H9 (cell line): ENCODE data around the gene SRGN. TPM values are rescaled to one million over a fixed set of nuclear protein-coding genes. Genes with fewer than 3 reads are reported as not detected.

Source experiments
- DNase-seq: peaks from one replicate; pipeline ENCODE4 v3.0.0-alpha.2; 2017
- H2AFZ ChIP-seq: one replicate; pipeline ENCODE4 v1.6.1; 2013; ENCODE audit warnings: mild to moderate bottlenecking, low read length, control low read depth, moderate library complexity
- H2AK5ac ChIP-seq: 2 replicates; pipeline ENCODE4 v1.6.1; 2013; ENCODE audit warnings: low read length, control low read depth, mixed read lengths; ENCODE audit not compliant: insufficient read length
- H2BK120ac ChIP-seq: one replicate; pipeline ENCODE4 v1.6.1; 2013; ENCODE audit warnings: low read depth, mild to moderate bottlenecking, low read length, control low read depth, inconsistent platforms; ENCODE audit not compliant: poor library complexity, severe bottlenecking
- H2BK12ac ChIP-seq: 2 replicates; pipeline ENCODE4 v1.6.1; 2013; ENCODE audit warnings: low read length, control low read depth, mixed read lengths, low read depth; ENCODE audit not compliant: insufficient read length
- H2BK15ac ChIP-seq: 2 replicates; pipeline ENCODE4 v1.6.1; 2013; ENCODE audit warnings: low read depth, low read length, control low read depth
- H2BK20ac ChIP-seq: one replicate; pipeline ENCODE4 v1.6.1; 2013; ENCODE audit warnings: low read depth, mild to moderate bottlenecking, low read length, control low read depth, inconsistent platforms; ENCODE audit not compliant: poor library complexity, severe bottlenecking
- H2BK5ac ChIP-seq: 2 replicates; pipeline ENCODE4 v1.6.1; 2013; ENCODE audit warnings: low read length, control low read depth, mixed read lengths; ENCODE audit not compliant: insufficient read length
- H3K14ac ChIP-seq: 2 replicates; pipeline ENCODE4 v1.6.1; 2013; ENCODE audit warnings: low read length, control low read depth; ENCODE audit not compliant: insufficient read depth
- H3K18ac ChIP-seq: 2 replicates; pipeline ENCODE4 v1.6.1; 2013; ENCODE audit warnings: low read depth, mild to moderate bottlenecking, mixed read lengths, low read length, control low read depth; ENCODE audit not compliant: insufficient read length
- H3K23ac ChIP-seq: 2 replicates; pipeline ENCODE4 v1.6.1; 2013; ENCODE audit warnings: low read length, control low read depth, mixed read lengths, low read depth; ENCODE audit not compliant: insufficient read length
- H3K23me2 ChIP-seq: 2 replicates; pipeline ENCODE4 v1.6.1; 2013; ENCODE audit warnings: low read depth, mild to moderate bottlenecking, mixed read lengths, low read length, control low read depth; ENCODE audit not compliant: insufficient read length, poor library complexity, severe bottlenecking
- H3K27ac ChIP-seq: 2 replicates; pipeline ENCODE4 v1.5.1; 2013; ENCODE audit warnings: low read length, control low read depth, mixed read lengths, low read depth; ENCODE audit not compliant: insufficient read length
- H3K27me3 ChIP-seq: 2 replicates; pipeline ENCODE4 v1.6.1; 2013; ENCODE audit warnings: low read length, control low read depth, inconsistent platforms; ENCODE audit not compliant: insufficient read depth
- H3K4ac ChIP-seq: 2 replicates; pipeline ENCODE4 v1.6.1; 2013; ENCODE audit warnings: low read depth, mild to moderate bottlenecking, control low read depth, inconsistent platforms, low read length, moderate library complexity
- H3K4me1 ChIP-seq: 2 replicates; pipeline ENCODE4 v1.6.1; 2013; ENCODE audit warnings: low read length, control low read depth, inconsistent platforms; ENCODE audit not compliant: insufficient read depth
- H3K4me2 ChIP-seq: 2 replicates; pipeline ENCODE4 v1.6.1; 2013; ENCODE audit warnings: low read length, control low read depth, mixed read lengths; ENCODE audit not compliant: insufficient read length, insufficient read depth
- H3K56ac ChIP-seq: 2 replicates; pipeline ENCODE4 v1.6.1; 2013; ENCODE audit warnings: low read depth, mild to moderate bottlenecking, mixed read lengths, low read length, control low read depth; ENCODE audit not compliant: insufficient read length
- H3K79me1 ChIP-seq: 2 replicates; pipeline ENCODE4 v1.6.1; 2013; ENCODE audit warnings: low read depth, mild to moderate bottlenecking, moderate library complexity, low read length, control low read depth, inconsistent platforms; ENCODE audit not compliant: insufficient read depth, poor library complexity, severe bottlenecking
- H3K79me2 ChIP-seq: 2 replicates; pipeline ENCODE4 v1.6.1; 2013; ENCODE audit warnings: low read length, control low read depth, inconsistent platforms; ENCODE audit not compliant: insufficient read depth
- H3K9ac ChIP-seq: 2 replicates; pipeline ENCODE4 v1.6.1; 2013; ENCODE audit warnings: low read length, control low read depth, mixed read lengths; ENCODE audit not compliant: insufficient read length; ENCODE audit errors: extremely low read depth
- H3K9me3 ChIP-seq: one replicate; pipeline ENCODE4 v1.6.1; 2013; ENCODE audit warnings: low read depth, low read length, inconsistent platforms; ENCODE audit not compliant: control insufficient read depth
- H3T11ph ChIP-seq: one replicate; pipeline ENCODE4 v1.6.1; 2013; ENCODE audit warnings: mild to moderate bottlenecking, low read length, control low read depth, inconsistent platforms
- H4K20me1 ChIP-seq: one replicate; pipeline ENCODE4 v1.6.1; 2013; ENCODE audit not compliant: control insufficient read depth, insufficient read length, insufficient read depth
- H4K5ac ChIP-seq: 2 replicates; pipeline ENCODE4 v1.6.1; 2013; ENCODE audit warnings: low read depth, mild to moderate bottlenecking, mixed read lengths, low read length, control low read depth; ENCODE audit not compliant: insufficient read length
- H4K8ac ChIP-seq: replicated peaks from 2 replicates; pipeline ENCODE4 v1.6.1; 2013; ENCODE audit warnings: low read length, control low read depth, mixed read lengths, low read depth; ENCODE audit not compliant: insufficient read length
- H4K91ac ChIP-seq: 2 replicates; pipeline ENCODE4 v1.6.1; 2013; ENCODE audit warnings: low read depth, mild to moderate bottlenecking, moderate library complexity, mixed read lengths, low read length, control low read depth; ENCODE audit not compliant: insufficient read length
- H3K27ac Mint-ChIP-seq, 3 experiments: 2 replicates in 2 of 3; 3 replicates in 1 of 3; pipeline ENCODE4 v1.8.0; 2020 to 2021; ENCODE audit warnings: mixed read lengths in 3 of 3, mild to moderate bottlenecking in 1 of 3, moderate library complexity in 1 of 3
- H3K27me3 Mint-ChIP-seq: 2 replicates; pipeline ENCODE4 v1.8.0; 2021; ENCODE audit warnings: low read depth, mild to moderate bottlenecking, moderate library complexity, mixed read lengths
- H3K36me3 Mint-ChIP-seq, 3 experiments: 2 replicates in 2 of 3; 3 replicates in 1 of 3; pipeline ENCODE4 v1.8.0; 2020 to 2021; ENCODE audit warnings: low read depth in 3 of 3, mixed read lengths in 3 of 3; ENCODE audit not compliant: insufficient read depth in 1 of 3
- H3K4me1 Mint-ChIP-seq, 2 experiments: 2 replicates each; pipeline ENCODE4 v1.8.0; 2020; ENCODE audit warnings: mixed read lengths in 2 of 2
- H3K4me3 Mint-ChIP-seq, 2 experiments: 2 replicates in 1 of 2; 3 replicates in 1 of 2; pipeline ENCODE4 v1.8.0; 2020 to 2021; ENCODE audit warnings: mild to moderate bottlenecking in 2 of 2, mixed read lengths in 2 of 2, moderate library complexity in 1 of 2
- H3K9me3 Mint-ChIP-seq, 2 experiments: 2 replicates in 1 of 2; 3 replicates in 1 of 2; pipeline ENCODE4 v1.8.0; 2020; ENCODE audit warnings: mild to moderate bottlenecking in 2 of 2, mixed read lengths in 2 of 2, moderate library complexity in 1 of 2
- CTCF ChIP-seq: fragments of 200-600 bp; sonication (generic); conservative IDR thresholded peaks from 3 replicates; pipeline ENCODE4 v1.8.0; 2021; ENCODE audit warnings: antibody characterized with exemption, mild to moderate bottlenecking
- WGBS: extraction: QIAGEN DNeasy Blood & Tissue Kit; methylation state at CpG from one replicate; pipeline ENCODE4 v1.1.7; 2013; ENCODE audit warnings: missing lambda C conversion rate, low lambda C conversion rate, mixed read lengths; ENCODE audit not compliant: insufficient read length; ENCODE audit errors: extremely low coverage; 5-methylcytosine and 5-hydroxymethylcytosine counted together
- total RNA-seq: library from RNA; stranded (reverse); gene quantifications from 2 replicates; pipeline ENCODE4 v1.2.1, GENCODE V29; 2021

Gene SRGN
- total RNA-seq, 1 experiment from 2014 or later: not detected

- H4K5ac ChIP-seq: no peak overlapping the region
- H2BK15ac ChIP-seq: no peak overlapping the region
- H2AK5ac ChIP-seq: no peak overlapping the region
- Mint-ChIP-seq H3K36me3 (no peaks in the 10 kb centered on the region), H3K4me3 (no peak overlapping the region), H3K4me1 (no peaks in the 10 kb centered on the region), H3K27ac (no peak overlapping the region), H3K9me3 (no peaks in the 10 kb centered on the region), H3K27me3 (no peaks in the 10 kb centered on the region; the same call in 1 of the 2 replicates)
- no peak overlapping the region for H2BK120ac ChIP-seq
- H3K14ac ChIP-seq: no peak overlapping the region
- H2BK5ac ChIP-seq: no peak overlapping the region
- H4K20me1 ChIP-seq: no peaks in the 10 kb centered on the region
- H2BK20ac ChIP-seq: no peak overlapping the region
- H3K27ac ChIP-seq: no peak overlapping the region
- no peaks in the 10 kb centered on the region for H3K79me2 ChIP-seq
- DNase-seq: no peak
- H3T11ph ChIP-seq: no peak overlapping the region
- H3K79me1 ChIP-seq: no peaks in the 10 kb centered on the region
- H3K4me2 ChIP-seq: no peak overlapping the region
- H4K8ac ChIP-seq: no peak overlapping the region
- H3K4ac ChIP-seq: no peak overlapping the region
- WGBS: no CpG with 5 or more reads among the region's 1 CpG
- no peak overlapping the region for H2BK12ac ChIP-seq
- H3K56ac ChIP-seq: no peak overlapping the region
- no peak overlapping the region for H2AFZ ChIP-seq
- TF ChIP-seq CTCF: no peak
- H3K23me2 ChIP-seq: no peaks in the 10 kb centered on the region
- H3K23ac ChIP-seq: no peak overlapping the region
- no peak overlapping the region for H4K91ac ChIP-seq
- no peaks in the 10 kb centered on the region for H3K4me1 ChIP-seq
- H3K9ac ChIP-seq: no peak overlapping the region
- H3K9me3 ChIP-seq: no peaks in the 10 kb centered on the region
- no peaks in the 10 kb centered on the region for H3K27me3 ChIP-seq
- no peak overlapping the region for H3K18ac ChIP-seq
These were observed 43.4 kb upstream of the SRGN start for GRCh38 chr10:69044546-69044945.
